Medulla oblongata (tissue), 1 donor: ENCODE data around the gene CLRN3.

Experiments
- DNase-seq: peaks from one replicate; pipeline ENCODE4 v3.0.0-alpha.2; 2015; ENCODE audit errors: extremely low spot score

The CLRN3 gene

DNA sequence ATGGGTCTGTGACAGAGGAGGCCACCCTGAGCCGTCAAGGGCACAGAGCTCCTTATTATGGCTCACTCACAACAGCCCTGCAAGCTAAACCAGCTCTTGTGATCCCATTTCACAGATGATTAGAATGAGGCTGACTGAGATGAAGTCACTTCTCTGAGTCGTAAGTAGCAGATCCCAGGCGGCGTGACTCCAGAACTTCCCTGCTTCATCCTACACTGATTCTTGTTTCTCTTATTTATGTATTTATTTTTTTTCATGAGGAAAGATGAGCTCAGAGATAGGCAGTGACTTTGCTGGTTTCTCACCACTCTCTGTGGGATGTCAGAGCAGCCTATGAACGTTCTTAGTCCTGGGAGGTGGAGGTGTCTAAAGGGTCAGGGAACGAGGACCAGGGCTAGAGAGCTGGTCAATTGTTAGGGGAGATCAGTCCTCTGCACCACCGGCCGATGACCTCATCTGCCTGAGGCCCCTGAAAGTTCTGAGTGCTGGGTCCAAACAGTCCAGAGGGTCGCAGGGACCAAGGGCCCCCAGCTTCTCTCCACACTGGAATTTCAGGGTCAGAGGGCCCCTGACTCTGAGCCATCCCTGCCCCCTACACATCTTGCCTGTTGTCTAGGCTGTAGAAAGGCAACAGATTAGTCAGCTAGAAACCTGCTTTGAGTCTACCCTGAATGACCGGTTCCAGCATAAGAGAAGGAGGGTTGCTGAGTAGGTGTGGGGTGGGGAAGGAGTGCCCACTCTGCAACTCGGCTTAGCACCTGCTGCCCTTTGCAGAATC, 17.9 kb downstream of the CLRN3 start:
- DNase-seq: no peak

DNA sequence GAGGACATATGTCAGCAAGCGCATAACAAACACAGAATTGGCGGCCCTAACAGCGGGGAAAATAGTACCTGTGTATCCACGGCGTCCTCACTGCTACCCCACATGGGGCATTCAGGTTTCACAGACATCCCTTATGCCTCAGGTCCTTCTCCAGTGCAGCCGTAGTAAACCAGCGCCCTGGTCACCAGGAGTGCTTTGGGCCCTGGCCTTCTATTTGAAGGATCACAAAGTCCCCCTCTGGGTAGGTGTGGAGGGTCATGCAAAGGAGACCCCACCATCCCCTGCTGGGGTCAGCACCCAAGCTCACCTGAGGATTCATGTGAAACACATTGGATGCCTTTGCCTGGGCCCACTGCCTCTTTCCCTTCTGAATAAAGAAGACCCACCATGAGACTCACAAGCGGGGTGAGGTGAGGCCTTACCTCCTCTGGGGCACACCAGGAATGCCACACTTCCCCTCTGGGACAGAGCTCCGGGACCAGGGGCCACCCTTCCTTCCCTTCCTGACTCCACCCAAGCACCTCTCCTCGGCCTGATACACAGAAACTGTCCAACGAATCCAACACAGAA, 18.8 kb downstream of the CLRN3 start:
- no peak for DNase-seq

DNA sequence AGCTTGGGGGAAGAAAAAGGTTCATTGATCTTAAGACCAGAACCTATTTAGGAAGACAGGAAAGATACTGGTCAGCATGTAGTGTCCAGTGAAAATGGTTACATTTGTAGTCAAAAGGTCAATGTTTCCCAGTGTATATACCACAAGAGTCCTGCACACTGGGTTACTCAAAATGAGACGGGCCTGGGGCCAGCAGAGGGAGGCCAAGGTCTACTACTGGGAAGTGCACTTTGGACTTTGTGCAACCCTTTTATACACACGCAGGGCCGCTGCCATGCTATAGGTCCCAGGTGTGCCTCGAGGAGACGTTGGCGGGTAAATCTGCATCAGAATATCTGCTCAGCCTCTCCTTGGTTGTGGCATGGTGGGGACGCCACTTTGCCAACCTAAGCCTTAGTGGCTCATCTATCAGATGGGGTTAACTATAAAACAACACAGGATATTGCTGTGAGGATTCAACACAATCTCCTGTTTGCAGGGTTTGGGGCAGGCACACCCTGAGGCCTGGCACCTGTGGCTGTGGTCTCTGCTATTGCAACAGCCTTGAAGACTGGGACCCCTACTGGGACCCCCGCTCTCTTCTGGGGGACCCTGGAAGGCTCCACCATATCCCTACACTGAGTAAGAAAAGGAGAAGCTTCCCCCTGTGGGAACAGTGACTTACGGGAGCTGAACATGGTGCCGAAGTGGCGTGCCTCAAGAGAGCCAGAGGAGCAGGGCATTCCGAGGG, 19.7 kb downstream of the CLRN3 start:
- DNase-seq: peak; percentile 18

DNA sequence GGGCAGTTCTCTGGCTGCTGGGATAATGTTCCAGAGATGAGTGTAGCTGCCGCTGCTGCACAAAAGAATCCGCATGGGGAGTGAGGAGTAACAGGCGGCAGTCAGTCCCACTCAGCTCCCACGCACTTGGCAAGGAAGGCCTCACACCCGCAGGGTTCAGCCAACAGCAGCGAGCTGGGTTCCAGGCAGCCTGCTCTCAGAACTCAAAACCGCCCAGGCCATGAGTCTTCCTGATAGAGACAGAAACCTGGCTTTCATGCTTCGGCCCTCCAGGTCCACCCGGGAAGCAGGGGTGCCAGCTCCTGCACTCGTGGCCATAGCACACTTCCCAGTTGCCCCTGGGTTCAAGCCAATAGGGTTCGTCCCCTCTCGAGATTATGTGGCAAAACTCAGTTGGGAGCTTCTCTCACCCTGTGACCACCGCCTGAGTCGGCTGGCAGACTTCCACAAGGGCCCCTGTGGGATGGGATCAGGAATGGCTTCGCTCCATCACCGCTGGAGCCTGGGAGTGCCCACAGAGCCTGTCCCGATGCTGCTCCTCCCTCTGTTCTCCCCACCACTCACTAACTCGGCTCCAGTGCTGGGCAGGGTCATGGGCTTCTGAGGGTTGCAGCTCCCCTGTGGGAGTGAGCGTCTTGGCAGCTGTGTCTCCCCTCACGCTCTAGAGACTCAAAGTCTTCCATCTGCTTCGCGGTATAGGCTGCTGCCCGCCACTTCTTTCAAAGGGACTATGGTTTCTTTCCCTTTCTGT, 20.6 kb downstream of the CLRN3 start:
- DNase-seq: no peak

DNA sequence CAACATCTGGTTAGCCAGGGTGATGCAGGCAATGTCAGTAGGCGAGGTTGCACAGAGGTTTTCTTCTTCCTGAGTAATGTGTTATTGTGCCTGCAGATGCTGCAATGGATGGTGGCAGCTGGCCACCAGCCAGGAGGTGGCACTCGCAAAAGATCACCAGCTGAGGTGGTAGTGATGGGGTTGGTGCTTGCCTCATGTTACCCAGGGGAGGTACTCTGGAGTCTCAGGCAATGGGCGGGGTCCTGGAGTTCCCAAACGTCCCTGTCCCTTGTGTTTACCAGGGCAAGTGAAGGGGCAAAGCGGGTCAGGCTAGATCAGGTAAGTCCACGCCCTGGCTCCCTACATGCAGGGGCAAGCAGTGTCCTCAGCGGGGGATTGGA, 21.1 kb downstream of the CLRN3 start:
- DNase-seq: no peak

DNA sequence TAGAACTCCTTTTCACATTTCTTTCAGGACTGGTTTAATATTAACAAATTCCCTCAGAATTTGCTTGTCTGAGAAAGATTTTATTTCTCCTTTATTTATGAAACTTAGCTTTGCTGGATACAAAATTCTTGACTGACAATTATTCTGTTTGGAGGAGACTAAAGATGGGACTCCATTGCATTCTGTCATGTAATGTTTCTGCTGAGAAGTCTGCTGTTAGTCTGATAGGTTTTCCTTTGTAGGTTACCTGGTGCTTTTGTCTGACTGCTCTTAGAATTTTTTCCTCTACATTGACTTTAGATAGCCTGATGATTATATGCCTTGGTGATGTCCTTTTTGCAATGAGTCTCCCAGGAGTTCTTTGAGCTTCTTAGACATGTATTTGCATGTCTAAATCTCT, 23.4 kb downstream of the CLRN3 start:
- no peak for DNase-seq

DNA sequence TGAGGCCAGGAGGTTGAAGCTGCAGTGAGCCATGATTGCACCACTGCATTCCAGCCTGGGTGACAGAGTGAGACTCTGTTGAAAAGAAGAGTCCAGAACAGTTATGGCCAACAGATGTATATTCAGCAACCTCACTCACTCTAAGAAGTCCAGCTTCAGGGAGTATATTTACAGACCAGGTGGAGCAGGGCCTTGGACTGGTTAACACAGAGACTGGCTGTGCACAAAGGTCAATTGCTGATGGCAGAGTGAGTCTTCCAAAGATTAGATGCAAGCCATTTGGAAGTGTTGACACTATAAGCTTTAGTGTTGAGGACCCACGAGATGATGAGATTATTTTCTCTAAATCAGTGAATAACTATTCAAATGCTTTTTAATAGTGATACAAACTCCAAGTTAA, 24.9 kb downstream of the CLRN3 start:
- DNase-seq: no peak

DNA sequence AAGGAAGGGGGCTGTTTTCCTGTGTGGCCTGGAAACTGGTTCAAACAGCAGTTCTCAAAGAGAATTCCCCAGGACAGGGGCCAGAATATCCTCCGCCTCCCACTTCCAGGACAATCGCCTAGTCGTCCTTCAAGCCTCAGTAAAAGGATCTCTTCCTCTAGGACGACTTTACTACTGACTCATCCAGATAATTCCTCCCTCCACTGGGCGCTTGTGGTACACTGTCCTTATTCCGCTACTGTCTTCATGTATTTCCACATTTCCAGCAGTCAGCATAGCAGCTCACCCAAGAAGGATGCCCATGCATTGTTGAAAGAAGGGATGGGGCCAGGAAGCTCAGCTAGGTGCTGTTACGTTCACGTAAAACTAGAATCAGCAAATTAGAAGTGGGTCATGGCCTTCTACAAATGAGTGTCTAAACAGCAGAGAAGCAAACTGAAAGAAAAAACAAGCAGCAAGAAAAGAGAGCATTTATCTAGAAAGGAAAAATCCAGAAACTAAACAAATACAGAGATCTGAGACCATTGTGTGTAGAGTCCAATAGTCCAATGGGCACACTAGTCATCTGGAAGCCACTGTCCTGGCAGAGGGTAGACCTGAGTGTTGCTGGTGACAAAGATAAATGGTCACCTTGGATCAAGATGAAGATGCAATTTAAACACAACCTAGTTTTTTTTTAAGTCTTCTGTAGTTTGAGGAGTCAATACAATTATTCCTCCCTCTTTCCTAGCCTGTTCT, 26.3 kb downstream of the CLRN3 start:
- DNase-seq: no peak

DNA sequence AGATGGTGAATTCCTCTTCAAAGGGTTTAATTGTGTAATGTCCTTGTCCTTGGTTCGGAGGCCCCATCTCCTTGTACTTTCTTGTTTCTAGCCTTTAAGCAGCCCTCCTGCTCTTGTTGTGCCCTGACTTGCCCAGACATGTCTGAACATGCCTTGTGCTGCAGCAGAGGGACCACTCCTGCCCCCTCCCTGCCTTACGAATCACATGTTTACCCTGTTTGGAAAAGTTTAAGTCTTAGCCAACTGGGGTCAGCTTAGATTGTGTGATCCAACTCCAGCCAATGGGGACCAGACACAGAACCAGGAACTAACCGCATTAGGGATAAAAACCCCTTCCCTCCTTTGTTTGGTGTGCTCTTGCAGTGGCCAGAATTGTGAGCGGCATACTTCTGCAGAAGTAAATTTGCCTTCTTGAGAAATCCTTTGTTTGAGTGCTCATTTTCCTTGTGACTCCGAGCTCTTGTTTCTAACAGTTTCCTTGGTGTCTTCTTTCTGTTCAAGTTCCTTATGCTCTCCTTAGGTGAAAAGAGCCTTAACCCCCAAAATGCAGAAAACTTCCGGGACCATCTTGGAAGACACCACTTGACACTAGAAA, 29.4 kb downstream of the CLRN3 start:
- DNase-seq: no peak

DNA sequence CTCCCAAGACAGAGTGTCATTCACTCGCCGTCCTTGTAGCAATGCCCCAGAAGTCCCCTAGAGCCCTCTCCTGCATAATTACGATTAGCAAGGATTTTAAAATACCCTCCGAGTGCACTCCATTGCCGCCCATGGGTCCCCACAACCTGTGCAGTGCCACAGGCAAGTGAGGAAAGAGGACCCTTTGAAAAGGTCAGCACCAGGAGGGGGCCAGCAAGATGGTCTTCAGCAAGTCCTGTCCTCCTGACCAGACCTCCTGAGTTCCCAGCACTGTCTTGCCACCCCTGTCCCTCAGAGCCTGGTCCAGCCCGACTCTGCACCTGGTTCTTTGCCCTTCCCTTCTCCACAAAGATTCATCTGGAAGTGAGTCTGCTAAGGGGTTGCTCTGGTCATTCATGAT, 32.1 kb downstream of the CLRN3 start:
- DNase-seq: no peak

DNA sequence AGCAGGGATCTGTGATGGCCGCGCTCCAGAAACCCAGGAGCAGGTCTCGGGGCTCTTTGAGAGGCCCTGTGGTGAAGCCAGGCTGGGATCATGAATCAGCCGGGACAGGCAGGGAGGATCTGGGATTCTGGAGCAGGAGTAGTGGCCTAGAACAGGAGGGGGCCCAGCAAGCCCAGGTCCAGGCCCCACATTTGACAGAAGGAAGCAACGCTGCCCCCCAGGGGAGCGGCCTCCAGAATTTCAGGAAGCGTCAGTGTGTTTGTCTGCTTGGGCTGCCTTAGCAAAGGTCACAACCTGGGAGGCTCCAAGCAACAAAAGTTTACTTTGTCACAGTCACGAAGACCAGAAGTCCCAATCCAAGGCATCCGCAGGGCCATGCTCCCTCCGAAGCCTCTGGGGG, 36.8 kb downstream of the CLRN3 start:
- no peak for DNase-seq

DNA sequence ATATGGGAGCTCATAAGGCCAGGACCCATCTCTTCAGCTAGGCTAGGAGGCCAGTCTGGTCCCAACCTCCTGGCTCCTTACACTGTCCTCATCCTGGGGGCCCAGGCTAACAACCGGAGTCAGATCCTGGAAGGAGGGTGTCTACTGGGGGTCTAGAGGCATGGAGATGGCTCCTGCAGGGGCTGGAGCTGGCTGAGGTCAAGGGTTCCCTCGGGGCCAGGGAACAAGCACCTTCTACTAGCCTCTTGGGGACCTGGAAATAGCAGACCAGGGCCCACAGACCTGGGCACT, 37.2 kb downstream of the CLRN3 start:
- DNase-seq: no peak

DNA sequence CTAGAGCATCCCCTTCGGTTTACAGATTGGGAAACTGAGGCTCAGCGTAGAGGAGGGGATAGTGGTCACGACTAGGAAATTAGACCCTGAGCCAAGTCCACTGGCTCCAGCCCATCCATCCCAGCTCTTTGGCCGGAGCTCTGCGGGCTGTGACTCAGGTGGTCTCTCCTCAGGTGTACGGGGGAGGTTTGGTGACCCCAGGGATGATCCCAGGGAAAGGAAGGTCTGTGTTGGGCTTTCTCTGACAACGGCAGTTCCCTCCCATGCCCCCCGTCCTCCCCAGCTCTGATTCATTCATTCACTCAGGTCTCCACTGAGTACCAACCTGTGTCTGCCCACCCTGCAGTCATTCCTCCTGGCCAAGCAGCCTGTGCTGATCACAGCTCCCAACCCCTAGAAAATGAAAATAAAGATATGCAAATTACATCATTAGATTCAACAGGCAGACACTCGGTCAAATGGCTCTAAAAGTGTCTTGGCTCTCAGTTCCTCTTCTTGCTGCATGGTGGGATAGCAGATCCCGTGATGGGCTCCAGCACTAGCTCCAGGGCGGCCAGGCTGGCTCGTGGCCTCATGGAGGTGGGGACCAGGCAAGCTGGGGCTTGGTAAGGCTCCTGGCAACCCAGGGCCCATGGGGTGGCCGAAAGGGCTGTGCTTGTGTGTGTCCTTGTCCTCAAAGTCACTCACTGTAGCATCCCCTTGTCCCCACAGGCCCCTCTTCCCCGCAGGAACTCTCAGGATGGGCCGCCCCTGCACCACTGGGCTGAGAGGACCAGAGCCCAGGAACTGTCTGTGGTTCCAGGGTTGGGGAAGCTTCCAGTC, 37.8 kb downstream of the CLRN3 start:
- peak; percentile 39 for DNase-seq

DNA sequence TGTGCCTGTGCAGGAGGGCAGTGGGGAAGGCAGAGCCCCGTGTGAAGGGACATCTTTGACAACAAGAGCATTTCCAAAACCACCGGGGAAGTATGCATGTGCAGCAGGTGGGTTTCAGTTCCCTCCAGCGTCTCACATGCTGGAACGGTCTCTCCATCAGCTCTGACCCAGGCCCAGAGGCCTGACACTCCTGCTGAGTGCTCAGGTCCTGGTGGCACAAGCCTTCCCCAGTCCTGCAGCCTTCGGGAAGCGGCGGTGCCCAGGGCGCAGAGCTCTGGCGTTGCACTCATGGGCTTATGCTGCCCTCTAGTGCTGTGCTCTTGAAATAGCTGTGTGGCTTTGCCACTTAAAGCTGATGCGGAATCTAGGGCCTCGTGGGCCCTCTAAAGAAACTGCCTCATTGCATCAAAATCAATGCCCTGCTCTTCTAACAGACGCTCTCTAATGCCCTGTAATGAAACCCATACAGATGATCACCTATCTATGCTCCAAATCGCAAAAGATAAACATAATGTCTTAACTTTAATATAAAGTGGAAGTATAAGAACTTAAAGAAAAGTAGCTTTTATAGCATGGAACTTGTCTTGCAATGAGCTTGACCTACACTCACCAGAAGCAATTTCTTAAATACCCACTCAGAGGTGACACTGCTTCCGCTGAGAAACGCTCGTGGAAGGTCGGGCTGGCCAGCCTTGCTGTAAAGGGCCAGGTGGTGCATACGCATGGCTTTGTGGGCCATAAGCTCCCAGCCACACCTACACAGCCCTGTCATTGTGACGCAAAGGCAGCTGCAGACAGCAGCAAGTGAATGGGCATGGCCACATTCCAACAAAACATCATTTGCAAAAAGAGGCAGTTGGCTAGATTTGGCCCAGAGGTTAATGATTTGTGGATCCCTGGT, 38.6 kb downstream of the CLRN3 start:
- peak; percentile 87 for DNase-seq

DNA sequence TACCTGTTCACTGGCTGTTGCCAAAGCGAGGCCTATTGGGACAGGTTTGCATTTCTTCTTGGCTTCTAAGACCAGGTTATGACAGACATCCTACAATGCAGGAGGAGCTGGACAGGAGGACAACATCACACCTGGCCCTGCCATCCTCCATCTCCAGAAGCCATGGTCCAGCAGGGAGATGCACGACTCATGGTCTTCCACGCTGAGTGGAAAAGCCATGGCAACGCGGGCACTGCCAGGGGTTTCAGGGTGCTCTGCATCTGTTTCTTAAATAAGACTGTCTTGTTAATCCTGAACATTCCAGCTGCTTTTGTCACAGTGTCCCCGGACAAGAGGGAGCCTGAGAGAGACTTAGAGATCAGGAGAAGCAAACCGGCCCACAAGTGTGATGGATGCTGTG, 40.3 kb downstream of the CLRN3 start:
- no peak for DNase-seq

DNA sequence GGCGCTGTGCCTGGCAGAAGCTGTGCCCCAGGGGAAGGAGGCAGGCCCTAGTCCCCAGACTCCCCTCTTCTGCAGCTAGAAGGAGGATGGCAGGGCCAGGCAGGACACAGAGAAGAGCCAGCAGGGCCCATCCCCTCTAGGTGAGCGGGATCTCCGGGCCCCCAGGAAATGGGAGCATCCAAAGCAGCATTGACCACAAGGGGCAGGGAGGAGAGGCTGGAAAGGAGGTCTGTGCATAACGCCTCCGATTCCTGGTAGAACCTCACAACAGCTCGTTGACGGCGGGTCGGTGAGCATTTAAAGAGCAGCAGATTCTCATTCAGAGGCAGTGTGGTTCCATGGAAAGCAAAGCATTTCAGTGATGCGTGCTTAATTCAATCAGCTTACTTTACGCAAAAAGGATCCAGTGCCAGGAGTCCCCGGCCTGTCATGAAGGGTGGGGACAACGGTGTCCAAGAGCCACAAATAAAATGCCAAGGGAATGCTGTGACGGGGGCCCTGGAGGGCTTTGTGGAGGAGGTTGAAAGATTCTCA, 41.0 kb downstream of the CLRN3 start:
- DNase-seq: no peak

DNA sequence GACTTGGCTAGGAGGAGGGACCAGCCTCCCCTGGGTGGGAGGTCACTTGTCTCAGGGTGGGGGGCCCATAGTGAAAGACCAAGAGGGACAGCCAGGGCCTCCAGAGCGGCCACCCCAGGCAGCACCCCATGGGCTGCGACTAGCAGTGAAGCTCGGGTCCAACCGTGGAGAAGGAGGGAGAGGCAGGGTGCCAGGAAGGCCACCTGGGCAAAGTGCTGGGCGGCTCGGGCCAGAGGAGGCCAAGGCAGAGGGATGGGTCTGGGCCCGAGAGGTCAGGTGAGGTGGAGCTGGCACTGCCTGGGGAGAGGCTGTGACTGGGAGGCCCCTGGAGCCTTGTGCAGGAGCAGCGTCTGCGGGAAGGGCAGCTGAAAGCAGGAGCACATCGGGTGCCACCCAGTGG, 41.8 kb downstream of the CLRN3 start:
- no peak for DNase-seq

DNA sequence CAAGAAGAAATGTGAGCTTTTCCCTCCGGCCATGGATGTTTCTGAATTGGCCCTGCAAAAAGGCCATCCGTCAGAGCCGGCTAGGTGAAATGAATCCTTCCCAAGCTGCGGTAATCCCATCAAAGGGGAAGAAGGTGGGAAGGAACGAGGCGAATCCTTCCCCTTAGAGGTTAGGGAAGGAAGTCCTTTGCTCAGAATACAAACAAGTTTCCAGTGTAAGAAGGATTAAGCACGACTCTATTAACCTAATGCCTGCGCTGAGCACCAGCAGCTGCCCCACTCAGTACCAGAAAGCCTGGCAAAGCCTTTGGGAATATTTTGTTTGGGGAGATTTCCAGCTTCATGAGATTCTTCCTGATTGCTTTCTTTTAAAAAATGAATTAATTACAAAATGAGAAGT, 42.8 kb downstream of the CLRN3 start:
- DNase-seq: no peak

DNA sequence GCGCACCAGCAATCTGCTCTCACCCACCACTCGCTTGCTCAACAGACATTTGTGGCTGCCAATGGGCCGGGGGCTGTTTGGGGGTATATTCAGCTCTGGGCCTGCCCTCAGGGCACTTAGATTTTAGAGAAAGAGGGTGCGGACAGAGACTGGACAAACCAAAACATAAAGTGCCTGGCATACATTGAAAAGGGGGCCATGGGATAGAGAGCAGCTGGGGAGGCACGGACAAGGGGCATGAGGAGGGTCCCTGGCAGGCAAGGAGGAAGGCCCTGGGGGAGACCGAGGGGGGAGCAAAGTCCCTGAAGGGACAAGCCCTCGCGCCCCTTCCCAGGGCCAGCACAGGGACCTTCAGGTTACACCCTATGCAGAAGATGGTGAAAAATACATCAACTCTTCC, 43.5 kb downstream of the CLRN3 start:
- no peak for DNase-seq
